Gastroesophageal sphincter (tissue), 4 donors: ENCODE measurements around the gene SLC38A1. TPM values are rescaled to one million over a fixed set of nuclear protein-coding genes. Genes with fewer than 3 reads are reported as not detected.

ENCODE experiments used
- ATAC-seq: fragments of 150-250 bp; one replicate; pipeline ENCODE4 v1.9.1; 2016; ENCODE audit warnings: mild to moderate bottlenecking, moderate library complexity
- H3K27ac ChIP-seq, 4 donors: fragments of 200-600 bp; sonication (generic) in 3 of 4; 1 replicate in 3 of 4; 2 replicates in 1 of 4; pipeline ENCODE4 v1.5.1; 2016 to 2019
- H3K27me3 ChIP-seq: fragments of 200-600 bp; sonication (generic); one replicate; pipeline ENCODE4 v1.5.1; 2019
- H3K36me3 ChIP-seq, 2 donors: fragments of 200-600 bp; sonication (generic); one replicate each; pipeline ENCODE4 v1.5.1; 2019; ENCODE audit warnings: control low read depth in 1 of 2
- H3K4me1 ChIP-seq, 3 donors: fragments of 200-600 bp; sonication (generic); 1 replicate in 2 of 3; 2 replicates in 1 of 3; pipeline ENCODE4 v1.5.1; 2016 to 2019; ENCODE audit warnings: control low read depth in 2 of 3
- H3K4me3 ChIP-seq, 2 donors: fragments of 200-600 bp; sonication (generic); one replicate each; pipeline ENCODE4 v1.5.1; 2019; ENCODE audit warnings: mild to moderate bottlenecking in 1 of 2, moderate library complexity in 1 of 2
- H3K9me3 ChIP-seq, 3 donors: fragments of 200-600 bp; sonication (generic); one replicate each; pipeline ENCODE4 v1.5.1; 2017 to 2019; ENCODE audit warnings: control low read depth in 2 of 3
- CTCF ChIP-seq, 4 experiments: fragments of 200-600 bp in 2 of 4; fragments of 450-650 bp in 2 of 4; sonication (generic) in 1 of 4; IDR thresholded peaks; one replicate each; pipeline ENCODE4 v1.5.1; 2017 to 2019; ENCODE audit warnings: antibody characterized with exemption in 4 of 4, mild to moderate bottlenecking in 2 of 4, moderate library complexity in 2 of 4
- EP300 ChIP-seq: sonication (generic); formaldehyde crosslinking; IDR thresholded peaks from one replicate; pipeline ENCODE4 v1.6.1; 2017; ENCODE audit warnings: antibody characterized with exemption, mild to moderate bottlenecking
- POLR2A ChIP-seq, 2 donors: fragments of 450-650 bp; IDR thresholded peaks; one replicate each; pipeline ENCODE4 v1.6.1; 2017; ENCODE audit warnings: antibody characterized with exemption in 2 of 2, mild to moderate bottlenecking in 2 of 2, moderate library complexity in 1 of 2
- POLR2AphosphoS5 ChIP-seq: sonication (generic); formaldehyde crosslinking; IDR thresholded peaks from one replicate; pipeline ENCODE4 v1.6.1; 2017; ENCODE audit warnings: antibody characterized with exemption
- WGBS, 2 donors: methylation state at CpG; one replicate each; pipeline ENCODE4 v1.1.5; 2018; ENCODE audit warnings: low coverage in 1 of 2; 5-methylcytosine and 5-hydroxymethylcytosine counted together
- total RNA-seq, 4 donors: library from RNA; depleted of rRNA; stranded (reverse); fragments of >200 nt; gene quantifications; one replicate each; pipeline ENCODE4 v1.1.0, GENCODE V29; 2016

Gene SLC38A1
- total RNA-seq, 4 donors from 2014 or later, result 175 to 273 (median 195) TPM

- Histone ChIP-seq H3K4me1 (peaks cover 6 to 80% (median 27%) of the 10 kb centered on the region in 3 donors), H3K36me3 (peaks cover 0 to 9% of the 10 kb centered on the region in 2 donors), H3K27ac (peak overlapping the region in 3 of 4 donors; percentile 39 to 46 (median 39)), H3K27me3 (no peaks in the 10 kb centered on the region), H3K9me3 (no peaks in the 10 kb centered on the region), H3K4me3 (no peak overlapping the region)
- 61 to 70% methylated on average over 2 of the region's 2 CpGs for WGBS, 2 donors
- no peak for TF ChIP-seq CTCF (IDR thresholded peaks at IDR 0.05)
- TF ChIP-seq EP300, result no peak
- TF ChIP-seq POLR2A (IDR thresholded peaks at IDR 0.05), result no peak
- TF ChIP-seq POLR2AphosphoS5, result no peak
- no peak for ATAC-seq
Measured at GRCh38 chr12:46227616-46228015, 41.2 kb downstream of the SLC38A1 start.

GRCh38 chr12:46224386-46224785 lies 44.5 kb downstream of the SLC38A1 start:
- 0 to 33% methylated on average over 1 of the region's 1 CpG for WGBS, 2 donors
- peak overlapping the region; percentile 75 to 82 (median 78) for H3K27ac ChIP-seq
- H3K36me3 ChIP-seq, result no peaks in the 10 kb centered on the region
- H3K9me3 ChIP-seq, result no peaks in the 10 kb centered on the region
- TF ChIP-seq POLR2A (IDR thresholded peaks at IDR 0.05) (no peak), POLR2AphosphoS5 (peak; percentile 90)
- peak; percentile 97 for ATAC-seq
- peaks cover 24 to 96% (median 50%) of the 10 kb centered on the region in 3 donors for H3K4me1 ChIP-seq
- no peaks in the 10 kb centered on the region for H3K27me3 ChIP-seq
- H3K4me3 ChIP-seq, result no peak overlapping the region

GRCh38 chr12:46223047-46223446 lies 45.8 kb downstream of the SLC38A1 start:
- H3K27me3 ChIP-seq, result no peaks in the 10 kb centered on the region
- no peak for ATAC-seq
- H3K27ac ChIP-seq, result peak overlapping the region; percentile 53 to 79 (median 76)
- H3K9me3 ChIP-seq, result no peaks in the 10 kb centered on the region
- no peaks in the 10 kb centered on the region for H3K36me3 ChIP-seq
- TF ChIP-seq POLR2A (IDR thresholded peaks at IDR 0.05), result no peak
- no peak for TF ChIP-seq POLR2AphosphoS5
- TF ChIP-seq EP300, result no peak
- TF ChIP-seq CTCF (IDR thresholded peaks at IDR 0.05), result no peak
- 98% methylated on average over 5 of the region's 5 CpGs for WGBS, 2 donors
- peaks cover 24 to 96% (median 46%) of the 10 kb centered on the region in 3 donors for H3K4me1 ChIP-seq
- no peak overlapping the region for H3K4me3 ChIP-seq

- no peak overlapping the region for H3K4me3 ChIP-seq
- peak overlapping the region; percentile 75 to 80 (median 78) for H3K27ac ChIP-seq
- TF ChIP-seq POLR2AphosphoS5, result no peak
- TF ChIP-seq CTCF (IDR thresholded peaks at IDR 0.05), result no peak
- TF ChIP-seq EP300, result no peak
- TF ChIP-seq POLR2A (IDR thresholded peaks at IDR 0.05), result no peak
- 56 to 60% methylated on average over 1 of the region's 1 CpG for WGBS, 2 donors
- no peak for ATAC-seq
- H3K4me1 ChIP-seq, result peaks cover 24 to 96% (median 43%) of the 10 kb centered on the region in 3 donors
- H3K9me3 ChIP-seq, result no peaks in the 10 kb centered on the region
- no peaks in the 10 kb centered on the region for H3K36me3 ChIP-seq
- no peaks in the 10 kb centered on the region for H3K27me3 ChIP-seq
Measured at GRCh38 chr12:46222636-46223035, 46.2 kb downstream of the SLC38A1 start.

- no peak for TF ChIP-seq EP300
- TF ChIP-seq POLR2A (IDR thresholded peaks at IDR 0.05), result no peak
- TF ChIP-seq POLR2AphosphoS5, result no peak
- TF ChIP-seq CTCF (IDR thresholded peaks at IDR 0.05), result no peak
- Histone ChIP-seq H3K27me3 (no peaks in the 10 kb centered on the region), H3K27ac (peak overlapping the region; percentile 75 to 80 (median 78)), H3K4me3 (no peak overlapping the region), H3K9me3 (no peaks in the 10 kb centered on the region), H3K36me3 (no peaks in the 10 kb centered on the region), H3K4me1 (peaks cover 24 to 96% (median 44%) of the 10 kb centered on the region in 3 donors)
- ATAC-seq, result no peak
- WGBS, 2 donors, result 20 to 34% methylated on average over 2 to 4 of the region's 4 CpGs
Measured at GRCh38 chr12:46221255-46222128, 47.4 kb downstream of the SLC38A1 start.
